Mammary epithelial cell (primary cell): ENCODE data around the gene LIMA1.

Experiments
- CTCF ChIP-seq, 2 donors: IDR thresholded peaks in 1 of 2; conservative IDR thresholded peaks in 1 of 2; 2 replicates each; pipeline ENCODE4 v1.5.1; 2011 to 2012; ENCODE audit warnings: inconsistent platforms in 2 of 2, low read length in 2 of 2, mild to moderate bottlenecking in 2 of 2, control low read depth in 1 of 2, low read depth in 1 of 2; ENCODE audit not compliant: insufficient read depth in 1 of 2; ENCODE audit errors: extremely low read depth in 1 of 2
- EZH2 ChIP-seq: IDR thresholded peaks from 2 replicates; pipeline ENCODE4 v1.6.1; 2012; ENCODE audit warnings: low read length, inconsistent platforms, borderline replicate concordance

DNA sequence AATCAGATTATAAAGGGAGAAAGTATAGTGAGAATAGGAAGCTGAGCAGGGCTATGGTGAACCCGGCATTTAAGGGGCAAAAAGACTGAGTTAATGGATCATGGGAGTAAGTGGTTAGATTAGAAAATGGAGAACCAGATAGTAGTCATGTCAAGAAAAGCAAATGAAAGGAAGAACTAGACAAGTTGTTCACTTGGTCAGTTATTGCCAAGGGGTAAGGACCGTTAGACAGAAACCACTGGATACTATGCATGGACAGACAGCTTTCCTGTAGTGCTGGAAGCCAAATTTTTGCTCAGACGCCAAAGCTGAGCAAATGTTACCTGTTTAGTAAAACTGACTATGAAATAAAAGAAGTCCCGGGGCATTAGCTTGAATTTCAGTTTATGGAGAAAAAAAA, 3.8 kb downstream of the LIMA1 start:
- TF ChIP-seq CTCF (conservative IDR thresholded peaks at IDR 0.05 in 1 of 2, IDR thresholded peaks at IDR 0.05 in 1 of 2; ENCODE audit: extremely low read depth in 1 of 2, insufficient read depth in 1 of 2, low read depth in 1 of 2, low read length in 2 of 2) (no peak), EZH2 (no peak)
